GM21390 (cell line): Measurements from ENCODE around the gene APOBEC4.

Source experiments
- ATAC-seq: cut with Tn5 transposase; IDR thresholded peaks from one replicate; pipeline ENCODE4 v1.9.1; 2021; ENCODE audit not compliant: unreplicated experiment

APOBEC4 gene

GRCh38 chr1:183607322-183607980 is 45.7 kb downstream of the APOBEC4 start:
- ATAC-seq: peak; percentile 28

- ATAC-seq: no peak
Observed at GRCh38 chr1:183605904-183606303, 47.2 kb downstream of the APOBEC4 start.

DNA sequence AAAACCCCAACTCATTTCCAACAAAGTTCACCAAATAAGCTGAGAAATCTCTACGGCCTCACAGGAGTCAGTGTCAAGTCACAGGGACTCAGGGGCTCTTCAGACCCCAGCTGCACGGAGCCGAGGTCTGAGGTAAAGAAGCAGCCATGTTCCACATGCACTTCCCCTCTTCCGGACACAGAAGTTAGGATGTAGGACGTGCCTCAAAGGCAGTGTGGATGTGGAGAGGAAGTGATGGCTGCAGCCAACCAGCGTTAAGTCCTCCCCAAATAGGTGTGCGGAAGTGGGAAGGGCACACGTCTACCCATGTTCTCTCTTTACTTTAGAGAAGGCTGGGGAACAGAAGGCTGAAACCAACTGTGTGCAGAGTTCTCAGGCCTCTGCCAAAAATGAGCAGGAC is 48.3 kb downstream of the APOBEC4 start:
- peak; percentile 29 for ATAC-seq

GRCh38 chr1:183604038-183604808 is 48.9 kb downstream of the APOBEC4 start:
- ATAC-seq: peak; percentile 38

GRCh38 chr1:183602510-183602909 is 50.6 kb downstream of the APOBEC4 start:
- no peak for ATAC-seq

DNA sequence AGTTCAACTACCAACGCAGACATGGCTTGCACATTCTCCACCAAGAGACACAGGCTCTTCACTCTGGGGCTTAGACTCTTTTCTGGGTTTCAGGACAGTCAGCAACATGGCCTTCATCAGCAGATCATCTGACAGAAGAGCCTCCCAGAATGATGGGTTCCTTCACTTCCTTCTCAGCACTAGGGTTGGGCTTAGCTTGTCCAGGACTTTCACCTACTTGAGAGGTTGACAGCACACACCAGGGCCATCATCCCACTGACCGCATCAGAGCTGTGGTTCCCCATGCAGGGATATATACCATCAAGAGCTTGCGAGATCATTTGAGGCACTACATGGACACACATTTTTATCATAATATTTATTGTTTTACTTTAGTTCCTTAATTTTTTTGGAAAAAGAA is 52.5 kb downstream of the APOBEC4 start:
- ATAC-seq: no peak

GRCh38 chr1:183600136-183600535 is 53.0 kb downstream of the APOBEC4 start:
- no peak for ATAC-seq

- ATAC-seq: peak; percentile 86
Observed at GRCh38 chr1:183598386-183598785, 54.7 kb downstream of the APOBEC4 start.

DNA sequence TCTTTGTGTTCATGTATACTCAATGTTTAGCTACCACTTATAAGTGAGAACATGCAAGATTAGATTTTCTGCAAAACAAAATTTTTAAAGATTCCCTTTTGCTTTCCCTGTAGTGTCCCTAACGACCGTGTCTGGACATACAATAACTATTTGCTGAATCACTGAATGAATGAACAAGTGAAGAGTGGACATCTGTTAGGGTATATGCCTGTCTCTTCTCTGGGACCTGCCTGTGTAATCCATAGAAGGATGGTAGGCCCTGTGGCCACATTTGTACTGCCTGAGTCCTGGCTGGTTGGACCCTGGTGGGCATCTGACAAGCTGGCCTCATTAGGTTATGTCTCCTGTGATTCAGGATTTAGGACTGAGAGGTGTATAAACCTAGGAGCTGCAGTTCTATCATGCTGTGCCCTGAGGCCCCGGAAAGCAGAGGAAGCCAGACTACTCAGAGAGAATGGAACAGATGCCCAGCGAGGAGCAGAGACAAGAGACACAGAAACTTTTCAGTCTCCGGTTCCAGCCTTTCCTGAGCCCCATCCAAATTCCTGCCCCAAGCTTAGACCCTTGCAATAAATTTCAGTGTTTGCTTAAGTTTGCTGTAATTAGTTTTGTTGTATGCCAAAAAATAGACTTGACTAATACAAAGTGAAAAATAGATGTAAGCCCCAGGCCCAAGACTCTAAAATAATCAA is 55.3 kb downstream of the APOBEC4 start:
- ATAC-seq: no peak

DNA sequence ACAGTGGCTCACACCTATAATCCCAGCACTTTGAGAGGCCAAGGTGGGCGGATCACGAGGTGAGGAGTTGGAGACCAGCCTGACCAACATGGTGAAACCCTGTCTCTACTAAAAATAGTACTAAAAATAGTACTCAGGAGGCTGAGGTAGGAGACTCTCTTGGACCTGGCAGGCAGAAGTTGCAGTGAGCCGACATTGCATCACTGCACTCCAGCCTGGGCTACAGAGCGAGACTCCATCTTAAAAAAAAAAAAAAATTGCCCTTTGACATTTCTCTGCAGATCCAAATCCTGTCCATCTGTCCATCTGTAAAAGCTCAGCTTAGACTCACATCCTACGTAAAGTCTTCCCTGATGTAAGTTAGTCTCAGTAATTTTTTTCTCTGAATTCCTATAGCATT is 56.6 kb downstream of the APOBEC4 start:
- ATAC-seq: no peak
